MCF 10A (cell line): ENCODE data around the gene COMMD4. TPM values are rescaled to one million over a fixed set of nuclear protein-coding genes. Genes with fewer than 3 reads are reported as not detected.

ENCODE experiments used
- BruUV-seq: library from RNA; stranded (reverse); fragments of 400-500 nt; replicated peaks from 2 replicates; lab custom pipeline; 2021; lab: Mats Ljungman, UMichigan
- CTCF ChIA-PET: fragments of 300-600 bp; sonication (Branson Sonifier 250); formaldehyde crosslinking; extraction: SDS; loops from one replicate; lab custom pipeline; 2021; ENCODE audit warnings: antibody characterized with exemption, inconsistent platforms; lab: Yijun Ruan, JAX
- POLR2A ChIA-PET: fragments of 300-600, 350-650 bp; sonication (Branson Sonifier 250); formaldehyde crosslinking; extraction: SDS; loops from one replicate; lab custom pipeline; 2020; ENCODE audit warnings: antibody characterized with exemption, inconsistent platforms; lab: Yijun Ruan, JAX
- DNase-seq: peaks from one replicate; pipeline ENCODE4 v3.0.0-alpha.2; 2018; ENCODE audit not compliant: unreplicated experiment
- H3K27ac Mint-ChIP-seq: one replicate; pipeline ENCODE4 v1.8.0; 2022; ENCODE audit warnings: mild to moderate bottlenecking, low read depth, mixed read lengths; ENCODE audit not compliant: unreplicated experiment
- H3K27me3 Mint-ChIP-seq: one replicate; pipeline ENCODE4 v1.8.0; 2022; ENCODE audit warnings: mixed read lengths; ENCODE audit not compliant: insufficient read depth, unreplicated experiment
- H3K36me3 Mint-ChIP-seq: one replicate; pipeline ENCODE4 v1.8.0; 2022; ENCODE audit warnings: mild to moderate bottlenecking, moderate library complexity, mixed read lengths; ENCODE audit not compliant: insufficient read depth, unreplicated experiment
- H3K4me1 Mint-ChIP-seq: one replicate; pipeline ENCODE4 v1.8.0; 2022; ENCODE audit warnings: mixed read lengths; ENCODE audit not compliant: insufficient read depth, unreplicated experiment
- H3K4me3 Mint-ChIP-seq: one replicate; pipeline ENCODE4 v1.8.0; 2022; ENCODE audit warnings: mild to moderate bottlenecking, moderate library complexity, mixed read lengths; ENCODE audit not compliant: unreplicated experiment
- H3K9me3 Mint-ChIP-seq: one replicate; pipeline ENCODE4 v1.8.0; 2022; ENCODE audit warnings: mixed read lengths; ENCODE audit not compliant: unreplicated experiment
- CTCF ChIP-seq: fragments of 200-600 bp; IDR thresholded peaks from one replicate; pipeline ENCODE4 v1.8.0; 2022; ENCODE audit warnings: antibody characterized with exemption, mild to moderate bottlenecking; ENCODE audit not compliant: unreplicated experiment
- intact Hi-C: fragments of 100-400 bp; cut with micrococcal nuclease; formaldehyde crosslinking; loops from 2 replicates; pipeline ENCODE4 v1.14.1; 2022
- total RNA-seq: library from RNA; stranded (reverse); gene quantifications from 2 replicates; pipeline ENCODE4 v1.2.3, GENCODE V29; 2022

The COMMD4 gene
- total RNA-seq, 1 experiment from 2014 or later = 47.3 TPM

DNA sequence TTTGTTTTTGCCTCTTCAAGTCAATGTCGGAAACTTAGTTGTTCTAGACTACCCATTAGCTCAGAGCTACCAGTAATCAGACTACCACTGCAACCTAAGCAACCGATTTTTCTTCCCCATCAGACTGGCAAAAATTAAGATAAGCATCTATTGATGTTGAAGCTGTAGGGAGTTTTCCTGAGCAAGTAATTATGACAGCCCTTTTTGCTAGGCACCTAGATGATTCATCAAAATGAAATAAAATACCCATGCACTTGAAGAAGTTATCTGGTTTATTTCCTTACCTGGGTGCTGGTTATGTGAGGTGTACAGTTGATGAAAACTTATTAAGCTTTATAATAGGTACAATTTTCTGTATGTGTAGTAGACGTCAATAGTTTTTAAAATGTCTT, 554 bp upstream of the COMMD4 start:
- Mint-ChIP-seq H3K4me3 (peak overlapping the region; percentile 92), H3K4me1 (peaks cover 9% of the 10 kb centered on the region), H3K36me3 (peaks cover 4% of the 10 kb centered on the region), H3K27me3 (no peaks in the 10 kb centered on the region), H3K27ac (peak overlapping the region; percentile 98), H3K9me3 (no peaks in the 10 kb centered on the region)
- intact Hi-C loops = no loop called here
- ChIA-PET CTCF (interaction anchor here (0.7 to 1.2 kb wide), 2 partner anchors 358 to 717 kb away, joined by 3 read pairs; no protein-coding TSS in a partner anchor), POLR2A (interaction anchor here (0.8 to 3.1 kb wide), 9 partner anchors 8 to 434 kb away, joined by 3 to 21 read pairs (median 3); partner anchors contain the start of genes MAN2C1, NEIL1 and PPCDC)
- BruUV-seq = no TSS peak
- no peak for DNase-seq
- no peak for TF ChIP-seq CTCF

GRCh38 chr15:75338661-75339240, 2.9 kb downstream of the COMMD4 start:
- BruUV-seq = no TSS peak
- Mint-ChIP-seq H3K36me3 (peaks cover 4% of the 10 kb centered on the region), H3K4me1 (peaks cover 5% of the 10 kb centered on the region), H3K27ac (no peak overlapping the region), H3K4me3 (no peak overlapping the region), H3K9me3 (no peaks in the 10 kb centered on the region), H3K27me3 (no peaks in the 10 kb centered on the region)
- CTCF ChIA-PET = no interaction called here
- no peak for TF ChIP-seq CTCF
- POLR2A ChIA-PET = no interaction called here
- DNase-seq = no peak
- intact Hi-C loops = no loop called here

- H3K36me3 Mint-ChIP-seq = peaks cover 4% of the 10 kb centered on the region
Observed at GRCh38 chr15:75339531-75340240, 3.8 kb downstream of the COMMD4 start.

More at GRCh38 chr15:75339531-75340240, 3.8 kb downstream of the COMMD4 start:
- no peak for DNase-seq
- Mint-ChIP-seq H3K4me3 (no peak overlapping the region), H3K27ac (no peak overlapping the region), H3K27me3 (no peaks in the 10 kb centered on the region), H3K4me1 (peaks cover 5% of the 10 kb centered on the region), H3K9me3 (no peaks in the 10 kb centered on the region)
- no peak for TF ChIP-seq CTCF
- BruUV-seq = TSS peak; percentile 24
- intact Hi-C loops = no loop called here
- POLR2A ChIA-PET = no interaction called here
- CTCF ChIA-PET = interaction anchor here (0.6 kb wide), 1 partner anchor 1810 kb away, joined by 4 read pairs; no protein-coding TSS in a partner anchor
